ENCODE measurements around the gene NCOR1. TPM values are rescaled to one million over a fixed set of nuclear protein-coding genes. Genes with fewer than 3 reads are reported as not detected.

NCOR1 gene
- total and polyA plus RNA-seq, 2 experiments from 2014 or later = 102 to 132 TPM

GRCh38 chr17:16258901-16259300, 43.6 kb upstream of the NCOR1 start (continued):
- TF ChIP-seq ZNF462 (CRISPR knock-in tag; IDR thresholded peaks at IDR 0.05) (no peak), NANOG (IDR thresholded peaks at IDR 0.05; ENCODE audit: borderline replicate concordance) (no peak), CREB1 (CRISPR knock-in tag; IDR thresholded peaks at IDR 0.05; ENCODE audit: low read depth) (no peak)
- TF ChIP-seq, protein P1, sequence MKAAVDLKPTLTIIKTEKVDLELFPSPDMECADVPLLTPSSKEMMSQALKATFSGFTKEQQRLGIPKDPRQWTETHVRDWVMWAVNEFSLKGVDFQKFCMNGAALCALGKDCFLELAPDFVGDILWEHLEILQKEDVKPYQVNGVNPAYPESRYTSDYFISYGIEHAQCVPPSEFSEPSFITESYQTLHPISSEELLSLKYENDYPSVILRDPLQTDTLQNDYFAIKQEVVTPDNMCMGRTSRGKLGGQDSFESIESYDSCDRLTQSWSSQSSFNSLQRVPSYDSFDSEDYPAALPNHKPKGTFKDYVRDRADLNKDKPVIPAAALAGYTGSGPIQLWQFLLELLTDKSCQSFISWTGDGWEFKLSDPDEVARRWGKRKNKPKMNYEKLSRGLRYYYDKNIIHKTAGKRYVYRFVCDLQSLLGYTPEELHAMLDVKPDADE (IDR thresholded peaks at IDR 0.05) = no peak

- peaks cover 6% of the 10 kb centered on the region; the same call in 1 of the 2 replicates for H4K20me1 ChIP-seq (replicated peaks; ENCODE audit: insufficient read depth)
- peak overlapping the region; percentile 1; the same call in 1 of the 2 replicates for H3K4me3 ChIP-seq
- Mint-ChIP-seq H3K27me3 (ENCODE audit: insufficient read depth, low read depth, poor library complexity) (peaks cover 3% of the 10 kb centered on the region), H3K36me3 (ENCODE audit: low read depth) (peaks cover 20% of the 10 kb centered on the region), H3K4me3 (no peak overlapping the region), H3K4me1 (peaks cover 13% of the 10 kb centered on the region), H3K9me3 (peaks cover 6% of the 10 kb centered on the region; the same call in 2 of the 3 replicates), H3K27ac (peak overlapping the region; percentile 79)
- no peaks in the 10 kb centered on the region for H3K9me2 ChIP-seq (ENCODE audit: insufficient read depth)
- no peaks in the 10 kb centered on the region for H3K36me3 ChIP-seq (ENCODE audit: insufficient read depth)
- peaks cover 9% of the 10 kb centered on the region for H3K4me1 ChIP-seq (ENCODE audit: insufficient read depth)
- H3K27me3 ChIP-seq (ENCODE audit: insufficient read depth) = no peaks in the 10 kb centered on the region
- H3K4me2 ChIP-seq = no peak overlapping the region
- H2AFZ ChIP-seq = no peak overlapping the region
- H3F3A ChIP-seq (replicated peaks; ENCODE audit: low read depth) = no peaks in the 10 kb centered on the region
- H3K27ac ChIP-seq (ENCODE audit: low read depth) = peak overlapping the region; percentile 15
- ATAC-seq (peak; percentile 96), DNase-seq (ENCODE audit: low spot score) (peak; percentile 42)
- no peaks in the 10 kb centered on the region for H3K79me2 ChIP-seq (replicated peaks; ENCODE audit: insufficient read depth)
- TF ChIP-seq, protein P2, sequence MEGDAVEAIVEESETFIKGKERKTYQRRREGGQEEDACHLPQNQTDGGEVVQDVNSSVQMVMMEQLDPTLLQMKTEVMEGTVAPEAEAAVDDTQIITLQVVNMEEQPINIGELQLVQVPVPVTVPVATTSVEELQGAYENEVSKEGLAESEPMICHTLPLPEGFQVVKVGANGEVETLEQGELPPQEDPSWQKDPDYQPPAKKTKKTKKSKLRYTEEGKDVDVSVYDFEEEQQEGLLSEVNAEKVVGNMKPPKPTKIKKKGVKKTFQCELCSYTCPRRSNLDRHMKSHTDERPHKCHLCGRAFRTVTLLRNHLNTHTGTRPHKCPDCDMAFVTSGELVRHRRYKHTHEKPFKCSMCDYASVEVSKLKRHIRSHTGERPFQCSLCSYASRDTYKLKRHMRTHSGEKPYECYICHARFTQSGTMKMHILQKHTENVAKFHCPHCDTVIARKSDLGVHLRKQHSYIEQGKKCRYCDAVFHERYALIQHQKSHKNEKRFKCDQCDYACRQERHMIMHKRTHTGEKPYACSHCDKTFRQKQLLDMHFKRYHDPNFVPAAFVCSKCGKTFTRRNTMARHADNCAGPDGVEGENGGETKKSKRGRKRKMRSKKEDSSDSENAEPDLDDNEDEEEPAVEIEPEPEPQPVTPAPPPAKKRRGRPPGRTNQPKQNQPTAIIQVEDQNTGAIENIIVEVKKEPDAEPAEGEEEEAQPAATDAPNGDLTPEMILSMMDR (conservative IDR thresholded peaks at IDR 0.05; ENCODE audit: low read depth in 2 of 2) = no peak
- TF ChIP-seq CREB1 (CRISPR knock-in tag; IDR thresholded peaks at IDR 0.05; ENCODE audit: low read depth) (no peak), ZNF114 (CRISPR knock-in tag; IDR thresholded peaks at IDR 0.05) (no peak), NANOG (IDR thresholded peaks at IDR 0.05; ENCODE audit: borderline replicate concordance) (no peak), JUNB (IDR thresholded peaks at IDR 0.05; ENCODE audit: unreplicated experiment) (no peak), EZH2 (IDR thresholded peaks at IDR 0.05; ENCODE audit: low read depth, unreplicated experiment) (no peak)
These were observed 40.2 kb upstream of the NCOR1 start for GRCh38 chr17:16255481-16255921.

Measured in GM23338 (cell line).